GM18858 (cell line): ENCODE data around the gene AKAP17A.
"Not testable (repeated sequence)": the region's sequence is repeated elsewhere in the genome, so short reads cannot be mapped to it uniquely, and the experiment has no call there.

Experiments used
- ATAC-seq: cut with Tn5 transposase; IDR thresholded peaks from one replicate; pipeline ENCODE4 v1.9.1; 2021; ENCODE audit not compliant: unreplicated experiment

AKAP17A gene

DNA sequence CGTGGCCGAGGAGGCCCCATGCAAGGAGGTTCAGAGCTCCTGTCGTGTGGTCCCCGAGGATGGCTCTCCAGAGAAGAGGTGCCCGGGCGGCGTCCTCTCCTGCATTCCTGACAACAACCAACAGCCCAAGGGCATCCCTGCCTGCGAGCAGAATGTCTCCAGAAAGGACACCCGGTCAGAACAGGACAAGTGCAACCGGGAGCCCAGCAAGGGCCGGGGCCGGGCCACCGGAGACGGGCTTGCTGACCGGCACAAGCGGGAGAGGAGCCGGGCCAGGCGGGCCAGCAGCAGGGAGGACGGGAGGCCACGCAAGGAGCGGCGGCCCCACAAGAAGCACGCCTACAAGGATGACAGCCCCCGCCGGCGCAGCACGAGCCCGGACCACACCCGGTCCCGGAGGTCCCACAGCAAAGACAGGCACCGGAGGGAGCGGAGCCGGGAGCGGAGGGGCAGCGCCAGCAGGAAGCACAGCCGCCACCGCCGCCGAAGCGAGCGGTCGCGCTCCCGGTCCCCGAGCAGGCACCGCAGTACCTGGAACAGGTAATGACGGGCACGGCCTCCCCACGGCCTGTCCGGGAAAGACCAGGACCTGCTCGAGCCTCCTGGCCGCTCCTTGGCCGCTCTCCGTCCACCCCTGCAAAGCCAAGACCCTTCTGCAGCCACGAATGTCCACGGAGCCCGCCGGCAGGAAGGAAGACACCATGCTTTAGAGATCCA is 9.8 kb downstream of the AKAP17A start:
- no peak for ATAC-seq

DNA sequence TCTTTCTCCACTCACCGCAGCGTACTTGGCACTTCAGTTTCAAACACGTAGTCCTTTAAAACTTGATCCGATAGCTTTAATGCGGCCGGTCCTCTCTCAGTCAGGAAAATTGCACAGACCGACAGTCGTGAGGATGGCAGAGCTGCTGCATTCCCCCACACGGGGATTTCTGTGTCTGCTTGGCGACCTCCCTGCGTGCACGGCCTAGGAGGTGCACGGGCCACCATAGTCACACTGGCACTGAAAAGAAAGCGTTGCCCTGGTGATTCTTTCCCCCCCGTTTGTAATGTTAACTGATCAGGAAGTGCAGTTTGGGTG is 10.3 kb downstream of the AKAP17A start:
- no peak for ATAC-seq

DNA sequence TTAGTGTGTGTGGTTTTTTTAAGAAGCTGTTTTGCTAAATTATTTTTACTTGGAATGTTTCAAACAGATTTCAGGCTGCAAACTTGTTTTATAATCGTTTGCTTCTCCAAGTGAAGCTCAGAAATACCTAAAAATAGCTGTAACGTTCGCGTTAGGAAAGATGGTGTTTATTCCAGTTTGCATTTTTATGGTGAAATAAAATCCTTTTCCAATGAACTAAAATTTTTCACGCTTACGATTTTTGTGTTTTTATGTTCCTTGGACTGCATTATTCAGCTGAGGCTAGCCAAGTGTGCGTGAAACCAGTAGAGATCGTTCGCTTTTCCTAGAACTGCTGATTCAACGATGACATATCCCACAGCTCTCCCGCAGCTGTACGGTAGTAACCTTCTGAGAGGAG is 10.9 kb downstream of the AKAP17A start:
- ATAC-seq = no peak

DNA sequence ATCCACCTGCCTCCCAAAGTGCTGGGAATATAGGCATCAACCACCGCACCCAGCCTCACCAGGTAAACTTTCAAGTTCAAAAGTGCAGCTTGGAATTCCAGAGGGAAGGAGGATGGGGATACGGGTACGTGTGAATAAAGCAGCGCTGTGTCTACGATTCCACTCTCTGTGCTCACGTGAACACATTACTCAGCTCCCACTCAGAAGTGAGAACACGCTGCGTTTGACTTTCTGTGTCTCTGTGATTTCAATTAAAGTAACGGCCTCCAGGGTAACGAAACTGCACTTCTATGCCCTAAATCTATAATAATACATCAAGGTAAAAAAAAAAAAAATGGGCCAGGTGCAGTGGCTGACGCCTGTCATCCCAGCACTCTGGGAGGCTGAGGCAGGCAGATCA is 15.1 kb downstream of the AKAP17A start:
- no peak for ATAC-seq

GRCh38 chrX:1609311-1609710 is 17.9 kb downstream of the AKAP17A start:
- no peak for ATAC-seq

- no peak for ATAC-seq
These were observed 18.4 kb downstream of the AKAP17A start for GRCh38 chrX:1609762-1610161.

DNA sequence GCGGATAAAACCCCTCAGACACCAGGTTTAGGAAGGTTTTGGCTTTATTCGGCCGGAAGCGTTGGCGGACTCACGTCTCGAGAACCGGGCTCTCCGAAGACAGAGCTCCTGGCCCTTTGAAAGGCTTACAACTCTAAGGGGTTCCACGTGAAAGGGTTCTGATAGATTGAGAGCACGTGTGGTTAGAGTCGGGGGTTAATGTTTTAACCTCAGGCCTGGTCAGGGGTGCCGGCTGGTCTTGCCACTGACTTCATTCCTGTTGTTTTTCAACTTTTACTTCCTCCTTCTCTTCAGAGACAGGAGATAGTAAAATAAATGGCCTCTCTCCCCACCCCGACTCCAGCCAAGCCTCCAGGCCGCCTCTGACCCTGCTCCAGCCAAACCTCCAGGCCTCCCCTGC is 18.8 kb downstream of the AKAP17A start:
- ATAC-seq = no peak

DNA sequence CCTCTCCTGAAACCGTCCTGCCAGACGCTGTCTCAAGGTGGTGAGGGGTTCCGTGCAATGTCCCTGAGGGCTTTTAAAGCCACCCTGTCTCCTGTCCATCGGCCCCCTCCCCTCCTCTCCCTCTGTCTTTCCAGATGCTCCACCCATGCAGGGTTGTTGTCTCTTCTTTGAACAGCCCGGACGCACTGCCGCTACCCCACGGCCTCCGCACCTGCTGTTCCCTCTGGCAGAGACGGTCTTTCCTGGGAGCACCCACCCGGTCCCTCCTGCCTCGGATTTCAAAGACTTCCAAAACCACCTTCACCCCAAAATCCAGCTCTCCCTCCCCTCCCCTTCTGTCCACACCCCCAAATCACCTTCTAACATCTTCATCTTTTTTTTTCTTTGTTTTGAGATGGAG is 19.3 kb downstream of the AKAP17A start:
- ATAC-seq = no peak

GRCh38 chrX:1612641-1613286 is 21.4 kb downstream of the AKAP17A start:
- ATAC-seq = no peak

DNA sequence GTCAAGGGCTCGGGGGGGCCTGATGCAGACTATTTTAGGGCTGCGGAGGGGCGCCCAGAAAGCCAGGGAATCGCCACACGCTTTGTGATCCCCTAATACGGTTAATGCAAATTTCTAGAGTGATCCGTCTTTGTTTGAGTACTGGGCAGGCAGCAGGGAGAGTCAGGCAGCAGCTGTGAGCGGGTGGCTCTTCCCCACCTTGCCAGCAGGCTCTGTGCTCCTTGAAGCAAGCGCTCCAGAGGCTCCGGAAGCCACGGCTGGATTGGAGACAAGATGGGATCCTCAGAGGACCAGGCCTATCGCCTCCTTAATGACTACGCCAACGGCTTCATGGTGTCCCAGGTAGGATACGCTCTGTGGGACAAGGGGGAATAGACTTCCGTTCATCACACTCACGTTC is 23.5 kb downstream of the AKAP17A start, which contains the start of gene ASMT:
Gene ASMT, plus strand, starts transcription at position 133 of the 400 bp plus-strand sequence. Its CDS starts 141 bp downstream, at position 274.
- ATAC-seq = no peak

DNA sequence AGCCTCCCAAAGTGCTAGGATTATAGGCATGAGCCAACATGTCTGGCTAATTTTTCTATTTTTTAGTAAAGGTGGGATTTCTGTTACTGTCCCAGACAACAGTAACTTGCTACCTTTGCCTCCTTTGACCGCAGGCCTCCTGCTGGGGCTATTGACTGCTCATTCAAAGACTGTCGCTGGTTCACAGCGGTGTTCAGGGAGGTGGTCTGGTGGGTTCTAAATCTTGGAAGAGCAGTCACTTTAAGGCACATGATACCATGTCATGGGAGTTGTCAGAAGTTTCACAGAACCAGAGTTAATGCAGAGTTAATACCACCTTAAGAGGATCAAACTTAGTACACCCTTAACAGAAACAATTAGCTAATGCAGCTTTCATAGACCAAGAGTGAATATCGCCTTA is 27.3 kb downstream of the AKAP17A start:
- ATAC-seq = no peak

DNA sequence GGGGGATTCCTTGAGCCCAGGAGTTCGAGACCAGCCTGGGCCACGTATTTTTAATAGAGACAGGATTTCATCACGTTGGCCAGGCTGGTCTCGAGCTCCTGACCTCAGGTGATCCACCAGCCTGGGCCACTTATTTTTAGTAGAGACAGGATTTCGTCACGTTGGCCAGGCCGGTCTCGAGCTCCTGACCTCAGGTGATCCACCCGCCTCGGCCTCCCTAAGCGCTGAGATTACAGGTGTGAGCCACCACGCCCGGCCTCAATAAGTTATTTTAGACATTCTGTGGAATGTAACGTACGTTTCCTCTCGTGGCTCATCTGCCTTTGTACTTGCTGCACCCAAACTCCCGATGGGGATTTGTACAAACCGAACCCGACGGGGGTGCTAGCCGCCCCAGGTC is 32.3 kb downstream of the AKAP17A start:
- ATAC-seq = no peak

DNA sequence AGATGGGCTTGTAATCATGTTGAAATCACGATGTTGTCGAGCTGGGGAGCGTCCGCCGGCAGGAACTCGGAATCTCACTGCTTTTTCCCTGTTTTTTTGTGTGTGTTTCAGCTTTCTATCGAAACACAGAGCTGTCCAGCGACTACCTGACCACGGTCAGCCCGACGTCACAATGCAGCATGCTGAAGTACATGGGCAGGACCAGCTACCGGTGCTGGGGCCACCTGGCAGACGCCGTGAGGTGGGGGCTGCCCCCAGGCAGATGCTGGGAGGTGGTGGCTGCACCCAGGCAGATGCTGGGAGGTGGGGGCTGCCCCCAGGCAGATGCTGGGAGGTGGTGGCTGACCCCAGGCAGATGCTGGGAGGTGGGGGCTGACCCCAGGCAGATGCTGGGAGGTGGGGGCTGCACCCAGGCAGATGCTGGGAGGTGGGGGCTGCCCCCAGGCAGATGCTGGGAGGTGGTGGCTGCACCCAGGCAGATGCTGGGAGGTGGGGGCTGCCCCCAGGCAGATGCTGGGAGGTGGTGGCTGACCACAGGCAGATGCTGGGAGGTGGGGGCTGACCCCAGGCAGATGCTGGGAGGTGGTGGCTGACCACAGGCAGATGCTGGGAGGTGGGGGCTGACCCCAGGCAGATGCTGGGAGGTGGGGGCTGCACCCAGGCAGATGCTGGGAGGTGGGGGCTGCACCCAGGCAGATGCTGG is 32.9 kb downstream of the AKAP17A start:
- ATAC-seq = not testable (repeated sequence)

- not testable (repeated sequence) for ATAC-seq
These were observed 33.4 kb downstream of the AKAP17A start for GRCh38 chrX:1624861-1625215.

- ATAC-seq = no peak
These were observed 37.8 kb downstream of the AKAP17A start for GRCh38 chrX:1629244-1629643.

DNA sequence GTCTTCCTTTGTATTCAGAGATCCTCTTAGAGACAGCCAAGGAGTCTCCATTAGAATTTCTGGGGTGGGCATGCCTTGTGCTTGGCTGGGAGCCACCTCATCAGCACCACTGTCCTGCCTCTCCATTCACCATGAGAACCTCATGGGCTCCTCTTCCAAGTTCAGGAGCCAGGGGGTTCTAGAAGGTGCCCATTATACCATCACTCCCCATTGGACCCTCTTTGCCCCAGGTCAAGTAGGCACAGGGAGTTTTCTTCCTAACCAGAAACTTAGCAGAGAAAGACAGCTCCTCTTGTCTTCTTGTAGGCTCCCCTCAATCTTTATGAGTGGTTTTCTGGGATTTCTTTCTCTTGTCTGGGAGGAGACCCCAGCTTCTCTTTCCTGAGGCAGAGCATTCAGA is 54.6 kb downstream of the AKAP17A start:
- ATAC-seq = no peak

- no peak for ATAC-seq
These were observed 58.2 kb downstream of the AKAP17A start for GRCh38 chrX:1649621-1650020.
